Measurements from ENCODE around the gene CAPN5.
"Not testable (repeated sequence)": the region's sequence is repeated elsewhere in the genome, so short reads cannot be mapped to it uniquely, and the experiment has no call there.

The CAPN5 gene

DNA sequence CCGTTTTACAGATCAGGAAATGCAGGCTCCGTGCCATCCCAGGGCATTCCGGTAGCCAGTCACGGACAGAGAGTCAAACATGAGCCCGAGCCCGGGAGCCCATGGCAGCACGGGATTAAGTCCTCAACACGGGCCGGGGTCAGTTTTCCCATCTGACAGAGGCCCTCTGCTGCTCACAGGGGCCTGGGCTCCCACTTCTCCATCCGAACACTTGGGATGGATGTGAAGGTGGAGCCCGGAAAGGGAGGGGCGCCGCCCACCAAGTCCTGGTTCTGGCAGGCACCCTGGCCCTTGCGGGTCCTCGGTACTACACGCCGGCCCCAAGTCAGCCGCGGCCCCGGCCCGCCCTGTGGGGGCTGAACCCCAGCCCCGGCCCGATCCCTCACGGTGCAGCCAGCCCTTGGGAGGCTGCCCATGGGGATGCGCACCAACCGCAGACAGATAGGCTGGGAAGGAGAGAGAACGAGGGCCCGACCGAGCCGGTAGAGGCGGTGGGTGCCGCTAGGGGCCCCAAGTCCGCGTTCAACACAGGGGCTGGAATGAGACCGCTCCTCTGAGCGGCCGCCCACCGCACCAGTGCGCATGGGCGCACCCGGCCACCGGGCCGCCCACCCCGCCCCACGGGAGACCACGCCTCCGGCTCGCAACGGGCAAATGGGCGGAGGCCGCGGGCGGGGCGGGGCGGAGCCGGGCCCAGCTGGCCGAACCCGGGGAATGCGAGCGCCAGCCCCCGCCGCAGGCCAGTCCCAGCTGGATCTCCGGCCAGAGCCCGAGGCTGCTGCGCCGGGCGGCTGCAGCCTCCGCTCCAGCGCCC, at the start of gene CAPN5:
Gene CAPN5, plus strand, starts transcription at position 743 of the 814 bp plus-strand sequence. CDS start 17,916 bp downstream, outside the sequence.
- Histone ChIP-seq H3K9me3 (replicated peaks in 1 of 11) (peaks cover 7 to 11% (median 8%) of the 10 kb centered on the region in 11 experiments; a peak in 19 of 22 replicates), H4K20me1 (peaks cover 0 to 21% (median 12%) of the 10 kb centered on the region in 11 experiments; a peak in 7 of 22 replicates), H3K36me3 (no peaks in the 10 kb centered on the region), H3K4me2 (peak within 1 kb of the TSS; percentile 90 to 99 (median 97)), H3K4me3 (peak within 1 kb of the TSS; percentile 63 to 88 (median 76)), H3K4me1 (peaks cover 32 to 54% (median 49%) of the 10 kb centered on the region in 10 experiments), H3K9ac (peak within 1 kb of the TSS; percentile 66 to 83 (median 78)), H3K27ac (peak within 1 kb of the TSS; percentile 35 to 76 (median 63); a peak in 21 of 22 replicates), H3K27me3 (peaks cover 0 to 15% (median 10%) of the 10 kb centered on the region in 11 experiments; a peak in 8 of 22 replicates)
- no peak for TF ChIP-seq Cebpa-rat (IDR thresholded peaks at IDR 0.05)

DNA sequence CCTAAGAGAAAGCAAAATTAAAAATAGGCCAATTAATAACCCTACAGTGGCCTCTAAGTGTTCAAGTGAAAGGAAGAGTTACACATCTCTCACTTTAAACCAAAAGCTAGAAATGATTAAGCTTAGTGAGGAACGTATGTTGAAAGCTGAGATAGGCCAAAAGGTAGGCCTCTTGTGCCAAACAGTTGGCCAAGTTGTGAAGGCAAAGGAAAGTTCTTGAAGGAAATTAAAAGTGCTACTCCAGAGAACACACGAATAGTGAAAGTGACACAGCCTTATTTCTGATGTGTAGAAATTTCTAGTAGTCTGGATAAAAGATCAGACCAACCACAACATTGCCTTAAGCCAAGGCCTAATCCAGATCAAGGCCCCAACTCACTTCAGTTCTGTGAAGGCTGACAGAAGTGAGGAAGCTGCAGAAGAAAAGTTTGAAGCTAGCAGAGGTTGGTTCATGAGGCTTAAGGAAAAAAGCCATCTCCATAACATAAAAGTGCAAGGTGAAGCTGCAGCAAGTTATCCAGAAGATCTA, 48.3 kb upstream of the CAPN5 start:
- H3K9ac ChIP-seq; H3K9me3 ChIP-seq (replicated peaks in 1 of 11); H3K4me1 ChIP-seq; H3K4me2 ChIP-seq; H3K27me3 ChIP-seq; H4K20me1 ChIP-seq; H3K27ac ChIP-seq; H3K4me3 ChIP-seq: not testable (repeated sequence)
- H3K36me3 ChIP-seq = peaks cover 0 to 80% (median 11%) of the 10 kb centered on the region in 11 experiments; a peak in 12 of 22 replicates

DNA sequence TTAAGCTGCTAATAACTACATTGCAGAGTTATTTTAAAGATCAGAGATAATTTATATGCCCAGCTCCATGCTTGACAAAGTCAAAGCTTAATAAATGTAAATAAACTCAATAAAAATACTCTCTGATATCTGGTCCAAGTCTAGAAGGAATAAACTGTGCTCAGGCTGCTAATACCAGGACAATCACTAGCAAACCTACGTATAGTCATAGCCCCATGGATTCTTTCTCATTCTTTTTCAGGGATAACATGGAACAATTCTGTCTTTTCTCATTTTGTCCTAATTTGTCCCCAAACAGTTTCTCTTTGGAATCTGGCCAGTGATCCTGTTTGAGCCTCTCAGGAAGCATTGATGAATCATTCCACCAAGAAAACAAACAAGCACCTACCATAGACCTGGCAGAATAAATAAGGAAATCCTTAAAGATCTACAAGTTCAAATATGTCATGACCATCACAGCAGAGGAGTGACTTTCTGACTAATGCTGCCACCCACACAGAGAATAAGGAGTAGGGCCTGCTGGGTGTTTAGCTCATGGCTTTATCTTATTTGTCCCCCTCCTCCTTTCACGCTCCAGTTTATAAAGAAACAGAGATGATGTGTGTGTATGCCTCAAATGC, 46.7 kb upstream of the CAPN5 start:
- Histone ChIP-seq H3K27ac (no peak overlapping the region), H3K36me3 (peaks cover 0 to 72% (median 11%) of the 10 kb centered on the region in 11 experiments; a peak in 12 of 22 replicates), H3K9me3 (replicated peaks in 1 of 11) (no peaks in the 10 kb centered on the region), H3K4me2 (no peak overlapping the region), H3K27me3 (no peaks in the 10 kb centered on the region), H3K4me3 (no peak overlapping the region), H3K9ac (no peak overlapping the region), H3K4me1 (peaks cover 0 to 7% (median 0%) of the 10 kb centered on the region in 10 experiments; a peak in 3 of 20 replicates), H4K20me1 (no peaks in the 10 kb centered on the region)
- no peak for TF ChIP-seq Cebpa-rat (IDR thresholded peaks at IDR 0.05)

DNA sequence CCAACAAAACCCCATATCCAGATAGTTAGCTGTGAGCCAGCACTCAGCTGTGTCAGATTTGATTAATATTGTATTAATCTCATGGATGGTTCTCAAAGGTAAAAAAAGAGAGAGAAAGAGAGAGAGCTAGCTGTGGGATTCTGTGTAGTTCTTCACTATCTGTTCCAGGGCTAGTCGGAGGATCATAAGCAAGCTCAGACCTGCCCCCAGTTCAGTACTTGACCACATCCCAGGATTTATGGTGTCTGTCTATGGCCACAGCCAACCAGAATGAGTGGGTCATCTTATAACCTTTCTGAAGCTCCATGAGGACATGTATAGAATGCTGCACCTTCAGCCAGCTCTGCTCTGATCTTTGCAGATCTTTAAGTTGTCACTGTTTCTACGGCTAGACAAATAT, 46.0 kb upstream of the CAPN5 start:
- Histone ChIP-seq H3K4me2 (no peak overlapping the region), H4K20me1 (no peaks in the 10 kb centered on the region), H3K9ac (no peak overlapping the region), H3K27me3 (no peaks in the 10 kb centered on the region), H3K27ac (no peak overlapping the region), H3K9me3 (replicated peaks in 1 of 11) (no peaks in the 10 kb centered on the region), H3K4me1 (peaks cover 0 to 2% (median 0%) of the 10 kb centered on the region in 10 experiments; a peak in 3 of 20 replicates), H3K36me3 (peaks cover 0 to 72% (median 11%) of the 10 kb centered on the region in 11 experiments; a peak in 12 of 22 replicates), H3K4me3 (no peak overlapping the region)
- TF ChIP-seq Cebpa-rat (IDR thresholded peaks at IDR 0.05) = no peak

DNA sequence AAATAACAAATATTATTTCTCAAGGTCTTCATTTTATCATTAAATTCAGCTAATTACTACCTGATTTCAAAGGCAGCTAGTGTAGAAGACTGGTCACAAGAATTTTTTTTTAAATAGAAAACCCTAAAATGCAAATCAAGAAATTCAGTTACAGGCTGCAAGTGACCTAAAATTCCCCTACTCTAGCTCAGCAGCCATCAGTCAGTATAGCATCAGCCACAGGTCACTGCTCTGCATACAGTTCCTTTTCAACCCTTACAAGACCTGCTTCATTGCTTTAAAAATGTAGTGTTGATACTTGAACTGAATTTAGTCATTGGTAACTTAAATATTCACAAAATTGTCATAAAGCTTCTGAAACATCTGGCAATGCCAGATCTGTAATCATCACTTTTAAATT, 42.0 kb upstream of the CAPN5 start:
- TF ChIP-seq Cebpa-rat (IDR thresholded peaks at IDR 0.05) = no peak
- Histone ChIP-seq H3K9ac (no peak overlapping the region), H3K36me3 (peaks cover 0 to 36% (median 0%) of the 10 kb centered on the region in 11 experiments; a peak in 11 of 22 replicates), H3K27ac (no peak overlapping the region), H3K9me3 (replicated peaks in 1 of 11) (no peaks in the 10 kb centered on the region), H3K27me3 (no peaks in the 10 kb centered on the region), H3K4me1 (no peaks in the 10 kb centered on the region), H4K20me1 (no peaks in the 10 kb centered on the region), H3K4me3 (no peak overlapping the region), H3K4me2 (no peak overlapping the region)

DNA sequence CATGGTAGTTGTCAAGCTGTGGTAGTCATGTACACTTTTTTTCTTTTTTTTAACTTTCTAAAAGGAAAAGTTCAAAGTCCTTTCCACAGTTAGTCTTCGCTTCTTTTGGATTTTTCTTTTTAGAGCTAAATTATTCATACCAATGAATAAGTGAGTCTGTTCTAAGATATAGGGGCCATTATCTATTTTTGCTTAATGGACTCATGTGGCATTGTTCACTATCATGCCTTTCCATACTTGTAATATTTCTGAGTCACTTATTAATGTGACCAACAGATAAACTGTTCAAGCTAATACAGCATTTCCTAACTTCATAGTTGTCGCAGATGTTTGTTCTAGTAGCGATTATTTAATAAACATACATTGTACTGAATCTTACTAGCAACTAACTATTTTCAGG, 40.5 kb upstream of the CAPN5 start:
- H4K20me1 ChIP-seq = no peaks in the 10 kb centered on the region
- H3K9me3 ChIP-seq (replicated peaks in 1 of 11) = no peaks in the 10 kb centered on the region
- no peak overlapping the region for H3K4me3 ChIP-seq

DNA sequence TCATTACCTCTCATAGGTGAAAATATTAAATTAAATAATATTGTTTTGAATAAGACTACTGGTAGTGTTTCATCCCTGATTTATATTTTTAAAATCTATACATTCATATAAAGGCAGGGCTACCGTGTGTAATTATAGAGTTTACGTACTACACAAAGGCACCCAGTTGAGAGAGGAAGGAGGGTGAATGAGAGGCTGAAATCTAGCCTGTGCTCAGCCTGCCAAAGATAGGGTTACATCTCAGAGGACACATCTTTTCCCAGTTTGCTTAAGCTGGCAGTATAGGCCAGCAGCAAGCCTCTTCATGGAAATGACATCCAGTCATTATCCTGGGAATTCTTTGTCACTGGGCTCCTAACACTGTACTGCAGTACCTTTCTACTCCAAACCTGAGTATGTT, 40.0 kb upstream of the CAPN5 start:
- no peaks in the 10 kb centered on the region for H3K27me3 ChIP-seq
- H3K9me3 ChIP-seq (replicated peaks in 1 of 11) = no peaks in the 10 kb centered on the region
- H3K27ac ChIP-seq = no peak overlapping the region
- no peaks in the 10 kb centered on the region for H4K20me1 ChIP-seq
- H3K4me3 ChIP-seq = no peak overlapping the region
- no peak overlapping the region for H3K9ac ChIP-seq
- H3K36me3 ChIP-seq = peaks cover 0 to 16% (median 0%) of the 10 kb centered on the region in 11 experiments; a peak in 3 of 22 replicates
- no peak overlapping the region for H3K4me2 ChIP-seq
- TF ChIP-seq Cebpa-rat (IDR thresholded peaks at IDR 0.05) = no peak
- H3K4me1 ChIP-seq = no peaks in the 10 kb centered on the region

More for the DNA sequence above, 40.5 kb upstream of the CAPN5 start:
- H3K4me2 ChIP-seq = no peak overlapping the region
- no peak overlapping the region for H3K9ac ChIP-seq
- peaks cover 0 to 22% (median 0%) of the 10 kb centered on the region in 11 experiments; a peak in 5 of 22 replicates for H3K36me3 ChIP-seq
- H3K27ac ChIP-seq = no peak overlapping the region
- no peak for TF ChIP-seq Cebpa-rat (IDR thresholded peaks at IDR 0.05)
- no peaks in the 10 kb centered on the region for H3K27me3 ChIP-seq
- H3K4me1 ChIP-seq = no peaks in the 10 kb centered on the region

DNA sequence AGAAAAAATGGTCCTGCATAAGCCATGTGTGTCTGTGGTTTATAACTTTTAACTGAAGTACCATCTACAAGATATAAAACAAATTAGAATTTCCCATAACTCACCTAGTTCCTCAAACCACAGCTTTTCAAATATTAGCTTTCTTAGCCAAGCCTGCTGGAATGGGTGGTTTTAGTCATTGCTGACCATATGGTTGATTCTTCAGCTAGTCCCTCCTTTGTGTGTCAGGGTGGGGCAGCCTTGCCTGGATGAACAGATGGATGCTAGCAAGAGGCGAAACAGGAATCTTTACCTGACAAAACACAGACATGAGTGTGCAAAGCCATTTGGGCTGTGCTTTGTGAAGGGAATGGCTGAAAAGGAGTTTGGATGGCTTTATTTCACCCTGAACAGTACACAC, 39.5 kb upstream of the CAPN5 start:
- Histone ChIP-seq H4K20me1 (no peaks in the 10 kb centered on the region), H3K4me2 (no peak overlapping the region), H3K4me1 (no peaks in the 10 kb centered on the region), H3K27ac (no peak overlapping the region), H3K4me3 (no peak overlapping the region), H3K9me3 (replicated peaks in 1 of 11) (no peaks in the 10 kb centered on the region), H3K9ac (no peak overlapping the region), H3K27me3 (no peaks in the 10 kb centered on the region), H3K36me3 (peaks cover 0 to 12% (median 0%) of the 10 kb centered on the region in 11 experiments; a peak in 1 of 22 replicates)
- no peak for TF ChIP-seq Cebpa-rat (IDR thresholded peaks at IDR 0.05)

DNA sequence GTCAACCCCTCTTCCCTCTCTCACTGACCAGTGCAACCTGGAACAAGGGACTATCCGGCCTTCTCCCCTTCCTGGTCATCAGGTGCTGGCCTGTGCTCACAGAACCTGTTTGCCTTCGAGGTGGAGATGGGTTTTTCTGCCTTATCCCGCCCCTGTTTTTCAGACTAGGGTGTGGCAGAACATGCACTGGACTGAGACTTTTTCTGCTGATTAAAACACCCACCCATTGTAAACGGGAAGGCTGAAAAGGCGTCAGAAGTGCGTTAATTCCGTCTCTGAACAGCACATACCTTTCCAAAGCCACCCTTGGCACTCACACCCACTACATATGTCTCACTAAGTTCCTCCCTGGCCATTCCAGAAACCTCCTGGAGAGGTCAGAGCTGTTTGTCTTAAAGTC, 36.9 kb upstream of the CAPN5 start:
- Histone ChIP-seq H4K20me1 (no peaks in the 10 kb centered on the region), H3K4me2 (no peak overlapping the region), H3K9me3 (replicated peaks in 1 of 11) (no peaks in the 10 kb centered on the region), H3K4me1 (peaks cover 0 to 12% (median 4%) of the 10 kb centered on the region in 10 experiments; a peak in 10 of 20 replicates), H3K4me3 (no peak overlapping the region), H3K27me3 (no peaks in the 10 kb centered on the region), H3K9ac (no peak overlapping the region), H3K36me3 (no peaks in the 10 kb centered on the region), H3K27ac (no peak overlapping the region)
- TF ChIP-seq Cebpa-rat (IDR thresholded peaks at IDR 0.05) = no peak
